NK-92 treated with Interleukin-12 subunit alpha and Interleukin-12 subunit beta, amount 100 ng/mL, for 24 hours (cell line): ENCODE data around the gene RPA1.
"Not testable (repeated sequence)": the region's sequence is repeated elsewhere in the genome, so short reads cannot be mapped to it uniquely, and the experiment has no call there.

Experiments
- DNase-seq: peaks from one replicate; lab custom pipeline; 2025; lab: John Stamatoyannopoulos, UW

The RPA1 gene

GRCh38 chr17:1880851-1881630, 51.2 kb downstream of the RPA1 start:
- DNase-seq = no peak

GRCh38 chr17:1882836-1883235, 53.0 kb downstream of the RPA1 start:
- DNase-seq = no peak

- no peak for DNase-seq
Observed at GRCh38 chr17:1883536-1883935, 53.7 kb downstream of the RPA1 start.

GRCh38 chr17:1888741-1889140, 58.9 kb downstream of the RPA1 start:
- no peak for DNase-seq

- DNase-seq = no peak
Observed at GRCh38 chr17:1890758-1891450, 61.1 kb downstream of the RPA1 start.

GRCh38 chr17:1894753-1895339, 65.0 kb downstream of the RPA1 start:
- no peak for DNase-seq

GRCh38 chr17:1895479-1895878, 65.7 kb downstream of the RPA1 start:
- not testable (repeated sequence) for DNase-seq

GRCh38 chr17:1896243-1897104, 66.7 kb downstream of the RPA1 start:
- no peak for DNase-seq

- DNase-seq = no peak
Observed at GRCh38 chr17:1897105-1897656, 67.4 kb downstream of the RPA1 start.

GRCh38 chr17:1898332-1898731, 68.5 kb downstream of the RPA1 start:
- DNase-seq = no peak

- no peak for DNase-seq
Observed at GRCh38 chr17:1898872-1899271, 69.1 kb downstream of the RPA1 start.

- DNase-seq = no peak
Observed at GRCh38 chr17:1899403-1900000, 69.7 kb downstream of the RPA1 start.

- DNase-seq = no peak
Observed at GRCh38 chr17:1904273-1905182, 74.7 kb downstream of the RPA1 start.

- DNase-seq = no peak
Observed at GRCh38 chr17:1905190-1905913, 75.5 kb downstream of the RPA1 start.

- DNase-seq = no peak
Observed at GRCh38 chr17:1906662-1907101, 76.9 kb downstream of the RPA1 start.

- DNase-seq = no peak
Observed at GRCh38 chr17:1907216-1907631, 77.4 kb downstream of the RPA1 start.

- no peak for DNase-seq
Observed at GRCh38 chr17:1907909-1908698, 78.3 kb downstream of the RPA1 start.

GRCh38 chr17:1908699-1909309, 79.0 kb downstream of the RPA1 start:
- DNase-seq = no peak
